K562 (cell line): Measurements from ENCODE around the gene IFITM2. TPM values are rescaled to one million over a fixed set of nuclear protein-coding genes. Genes with fewer than 3 reads are reported as not detected.
"Not testable (repeated sequence)": the region's sequence is repeated elsewhere in the genome, so short reads cannot be mapped to it uniquely, and the experiment has no call there.

Experiments
- CTCFL ChIP-seq: IDR thresholded peaks from 2 replicates; pipeline ENCODE4 v1.6.1; 2011; ENCODE audit warnings: borderline replicate concordance, low read depth, mild to moderate bottlenecking, moderate library complexity, low read length; ENCODE audit not compliant: insufficient read depth, poor library complexity, severe bottlenecking
- MEIS2 ChIP-seq: fragments of 450-650 bp; IDR thresholded peaks from 2 replicates; pipeline ENCODE4 v1.6.1; 2014; ENCODE audit warnings: mild to moderate bottlenecking; ENCODE audit not compliant: partially characterized antibody
- RBBP5 ChIP-seq: fragments of 200-600 bp; sonication (generic); IDR thresholded peaks from 2 replicates; pipeline ENCODE4 v1.6.1; 2012; ENCODE audit warnings: borderline replicate concordance, mild to moderate bottlenecking, low read length, control low read depth, inconsistent platforms; ENCODE audit not compliant: insufficient read depth, poor library complexity, severe bottlenecking
- RBFOX2 ChIP-seq: fragments of 200-400 bp; formaldehyde crosslinking; IDR thresholded peaks from 2 replicates; pipeline ENCODE4 v1.6.1; 2017; ENCODE audit warnings: low read depth, mild to moderate bottlenecking, low read length, moderate library complexity
- TEAD4 ChIP-seq, 2 experiments: sonication (generic) in 1 of 2; formaldehyde crosslinking in 1 of 2; IDR thresholded peaks; 2 replicates each; pipeline versions ENCODE4 v1.6.1 to v1.8.0; 2012 to 2022; ENCODE audit warnings: borderline replicate concordance in 1 of 2, inconsistent platforms in 1 of 2, low read length in 1 of 2, mild to moderate bottlenecking in 1 of 2, missing genetic modification reagents in 1 of 2
- ZBTB40 ChIP-seq, 2 experiments: fragments of 450-650 bp in 1 of 2; sonication (generic) in 1 of 2; formaldehyde crosslinking in 1 of 2; IDR thresholded peaks; 2 replicates each; pipeline versions ENCODE4 v1.7.1 to v1.9.0; 2016 to 2022; ENCODE audit warnings: inconsistent platforms in 1 of 2, mild to moderate bottlenecking in 1 of 2, missing genetic modification reagents in 1 of 2
- ZNF592 ChIP-seq: fragments of 450-650 bp; IDR thresholded peaks from 2 replicates; pipeline ENCODE4 v1.6.1; 2017; ENCODE audit warnings: antibody characterized with exemption, mild to moderate bottlenecking
- polyA plus RNA-seq, 8 experiments: library from polyadenylated mRNA; depleted of rRNA in 4 of 8; stranded (reverse) in 5 of 8; unstranded in 3 of 8; fragments of >200 nt; fragmentation: Nextera tagmentation in 2 of 8; fragmentation: Illumina TruSeq in 1 of 8; extraction: Ambion mirVana in 2 of 8; extraction: Trizol in 1 of 8; gene quantifications; 2 replicates each; pipeline versions ENCODE4 v1.2.1 to v1.2.3, GENCODE V29; 2011 to 2014; ENCODE audit warnings: inconsistent platforms in 1 of 8, missing spikeins in 1 of 8
- total RNA-seq, 7 experiments: library from RNA; depleted of rRNA in 6 of 7; stranded (reverse); fragments of >200 nt in 6 of 7; fragmentation: Illumina TruSeq in 2 of 7; extraction: Trizol in 2 of 7; gene quantifications; 2 replicates each; pipeline versions ENCODE4 v1.2.1 to v1.2.3, GENCODE V29; 2011 to 2021; ENCODE audit warnings: low replicate concordance in 1 of 7

IFITM2 gene
- total and polyA plus RNA-seq, 9 of the 15 experiments (the other 6 are each of a cell fraction or from before 2014, with no cell fraction given): 52.8 to 4,872 (median 356) TPM

GRCh38 chr11:307766-308708 lies at the start of gene IFITM2 (continued):
- TF ChIP-seq ZBTB40 (IDR thresholded peaks at IDR 0.05) (peak; percentile 67), RBFOX2 (peak; percentile 37; the same call in 1 of the 2 replicates), TEAD4 (IDR thresholded peaks at IDR 0.05; ENCODE audit: low read length) (peak; percentile 12; the same call in 1 of the 2 replicates), CTCFL (peak; percentile 32), MEIS2 (peak; percentile 24), RBBP5 (peak; percentile 27), ZNF592 (peak; percentile 54; the same call in 1 of the 2 replicates)
- TF ChIP-seq ZBTB40 (CRISPR knock-in tag; IDR thresholded peaks at IDR 0.05); TEAD4 (CRISPR knock-in tag; IDR thresholded peaks at IDR 0.05; ENCODE audit: borderline replicate concordance): not testable (repeated sequence)
